Measurements from ENCODE around the gene VWCE. TPM values are rescaled to one million over a fixed set of nuclear protein-coding genes. Genes with fewer than 3 reads are reported as not detected.
A peak's percentile ranks its signal among the peaks of the same experiment; 100 is the strongest.
"Not testable (repeated sequence)": the region's sequence is repeated elsewhere in the genome, so short reads cannot be mapped to it uniquely, and the experiment has no call there.

The VWCE gene
- total RNA-seq, 1 experiment from 2014 or later: 17.7 TPM

- H3K9me3 ChIP-seq; BruUV-seq (replicated peaks); H3K4me1 Mint-ChIP-seq (ENCODE audit: low read depth, unreplicated experiment); intact Hi-C loops (cut with micrococcal nuclease; ENCODE audit: unreplicated experiment); H3K4me1 ChIP-seq; H3K4me3 Mint-ChIP-seq (ENCODE audit: unreplicated experiment); DNase-seq; H3K27ac Mint-ChIP-seq (ENCODE audit: unreplicated experiment); H3K4me3 ChIP-seq (ENCODE audit: low read depth, low read length); H3K27me3 ChIP-seq (replicated peaks; ENCODE audit: control insufficient read depth, insufficient read depth, low read length); H3K27me3 Mint-ChIP-seq (ENCODE audit: insufficient read depth, unreplicated experiment); POLR2A ChIA-PET; H3K36me3 Mint-ChIP-seq (ENCODE audit: insufficient read depth, unreplicated experiment); H3K9me3 Mint-ChIP-seq (ENCODE audit: unreplicated experiment); H3K36me3 ChIP-seq (ENCODE audit: control insufficient read depth, insufficient read depth, low read length): not testable (repeated sequence)
- CTCF ChIA-PET: interaction anchor here (0.6 kb wide), 1 partner anchor 258 kb away, joined by 3 read pairs; the partner anchor contains the start of gene LRRC10B
Observed at GRCh38 chr11:61250796-61251765, 44.0 kb downstream of the VWCE start.

GRCh38 chr11:61249201-61249600, 45.9 kb downstream of the VWCE start:
- H3K4me1 ChIP-seq; H3K27me3 Mint-ChIP-seq (ENCODE audit: insufficient read depth, unreplicated experiment); H3K27ac Mint-ChIP-seq (ENCODE audit: unreplicated experiment); H3K4me1 Mint-ChIP-seq (ENCODE audit: low read depth, unreplicated experiment); intact Hi-C loops (cut with micrococcal nuclease; ENCODE audit: unreplicated experiment); H3K4me3 ChIP-seq (ENCODE audit: low read depth, low read length); H3K36me3 Mint-ChIP-seq (ENCODE audit: insufficient read depth, unreplicated experiment); H3K4me3 Mint-ChIP-seq (ENCODE audit: unreplicated experiment); BruUV-seq (replicated peaks); CTCF ChIA-PET; H3K9me3 ChIP-seq; DNase-seq; H3K27me3 ChIP-seq (replicated peaks; ENCODE audit: control insufficient read depth, insufficient read depth, low read length); H3K9me3 Mint-ChIP-seq (ENCODE audit: unreplicated experiment); H3K36me3 ChIP-seq (ENCODE audit: control insufficient read depth, insufficient read depth, low read length): not testable (repeated sequence)
- POLR2A ChIA-PET: interaction anchor here (0.6 kb wide), 1 partner anchor 107 kb away, joined by 4 read pairs; no protein-coding TSS in a partner anchor

- H3K36me3 ChIP-seq (ENCODE audit: control insufficient read depth, insufficient read depth, low read length); H3K27ac Mint-ChIP-seq (ENCODE audit: unreplicated experiment); H3K4me3 ChIP-seq (ENCODE audit: low read depth, low read length); H3K9me3 Mint-ChIP-seq (ENCODE audit: unreplicated experiment); H3K4me3 Mint-ChIP-seq (ENCODE audit: unreplicated experiment); H3K27me3 Mint-ChIP-seq (ENCODE audit: insufficient read depth, unreplicated experiment); CTCF ChIA-PET; H3K4me1 Mint-ChIP-seq (ENCODE audit: low read depth, unreplicated experiment); DNase-seq; H3K36me3 Mint-ChIP-seq (ENCODE audit: insufficient read depth, unreplicated experiment); H3K27me3 ChIP-seq (replicated peaks; ENCODE audit: control insufficient read depth, insufficient read depth, low read length); H3K9me3 ChIP-seq; POLR2A ChIA-PET; intact Hi-C loops (cut with micrococcal nuclease; ENCODE audit: unreplicated experiment); BruUV-seq (replicated peaks); H3K4me1 ChIP-seq: not testable (repeated sequence)
Observed at GRCh38 chr11:61248071-61248470, 47.0 kb downstream of the VWCE start.

- H3K9me3 Mint-ChIP-seq (ENCODE audit: unreplicated experiment); H3K36me3 Mint-ChIP-seq (ENCODE audit: insufficient read depth, unreplicated experiment); H3K4me3 ChIP-seq (ENCODE audit: low read depth, low read length); H3K4me1 ChIP-seq; CTCF ChIA-PET; H3K9me3 ChIP-seq; POLR2A ChIA-PET; DNase-seq; H3K27me3 ChIP-seq (replicated peaks; ENCODE audit: control insufficient read depth, insufficient read depth, low read length); H3K4me1 Mint-ChIP-seq (ENCODE audit: low read depth, unreplicated experiment); intact Hi-C loops (cut with micrococcal nuclease; ENCODE audit: unreplicated experiment); H3K4me3 Mint-ChIP-seq (ENCODE audit: unreplicated experiment); H3K27me3 Mint-ChIP-seq (ENCODE audit: insufficient read depth, unreplicated experiment); BruUV-seq (replicated peaks); H3K36me3 ChIP-seq (ENCODE audit: control insufficient read depth, insufficient read depth, low read length); H3K27ac Mint-ChIP-seq (ENCODE audit: unreplicated experiment): not testable (repeated sequence)
Observed at GRCh38 chr11:61245284-61245964, 49.7 kb downstream of the VWCE start.

GRCh38 chr11:61241526-61241925, 53.6 kb downstream of the VWCE start:
- DNase-seq; H3K27me3 Mint-ChIP-seq (ENCODE audit: insufficient read depth, unreplicated experiment); H3K36me3 ChIP-seq (ENCODE audit: control insufficient read depth, insufficient read depth, low read length); H3K9me3 ChIP-seq; BruUV-seq (replicated peaks); H3K4me1 Mint-ChIP-seq (ENCODE audit: low read depth, unreplicated experiment); H3K4me3 Mint-ChIP-seq (ENCODE audit: unreplicated experiment); POLR2A ChIA-PET; H3K4me1 ChIP-seq; CTCF ChIA-PET; H3K9me3 Mint-ChIP-seq (ENCODE audit: unreplicated experiment); H3K4me3 ChIP-seq (ENCODE audit: low read depth, low read length); H3K27me3 ChIP-seq (replicated peaks; ENCODE audit: control insufficient read depth, insufficient read depth, low read length); H3K27ac Mint-ChIP-seq (ENCODE audit: unreplicated experiment); intact Hi-C loops (cut with micrococcal nuclease; ENCODE audit: unreplicated experiment); H3K36me3 Mint-ChIP-seq (ENCODE audit: insufficient read depth, unreplicated experiment): not testable (repeated sequence)

- H3K4me3 Mint-ChIP-seq (ENCODE audit: unreplicated experiment); H3K27me3 Mint-ChIP-seq (ENCODE audit: insufficient read depth, unreplicated experiment); H3K4me1 ChIP-seq; CTCF ChIA-PET; POLR2A ChIA-PET; H3K27me3 ChIP-seq (replicated peaks; ENCODE audit: control insufficient read depth, insufficient read depth, low read length); H3K9me3 Mint-ChIP-seq (ENCODE audit: unreplicated experiment); intact Hi-C loops (cut with micrococcal nuclease; ENCODE audit: unreplicated experiment); H3K36me3 Mint-ChIP-seq (ENCODE audit: insufficient read depth, unreplicated experiment); H3K27ac Mint-ChIP-seq (ENCODE audit: unreplicated experiment); H3K9me3 ChIP-seq; H3K4me3 ChIP-seq (ENCODE audit: low read depth, low read length); H3K36me3 ChIP-seq (ENCODE audit: control insufficient read depth, insufficient read depth, low read length); H3K4me1 Mint-ChIP-seq (ENCODE audit: low read depth, unreplicated experiment); DNase-seq; BruUV-seq (replicated peaks): not testable (repeated sequence)
Observed at GRCh38 chr11:61240875-61241274, 54.2 kb downstream of the VWCE start, which contains the start of gene PGA5. Gene PGA5, plus strand, starts transcription at chr11:61241175. Its CDS starts 52 bp downstream, at chr11:61241227.

- H3K36me3 ChIP-seq (ENCODE audit: control insufficient read depth, insufficient read depth, low read length); H3K4me3 ChIP-seq (ENCODE audit: low read depth, low read length); CTCF ChIA-PET; BruUV-seq (replicated peaks); POLR2A ChIA-PET; H3K27me3 ChIP-seq (replicated peaks; ENCODE audit: control insufficient read depth, insufficient read depth, low read length); H3K9me3 ChIP-seq; H3K27ac Mint-ChIP-seq (ENCODE audit: unreplicated experiment); H3K27me3 Mint-ChIP-seq (ENCODE audit: insufficient read depth, unreplicated experiment); H3K4me3 Mint-ChIP-seq (ENCODE audit: unreplicated experiment); intact Hi-C loops (cut with micrococcal nuclease; ENCODE audit: unreplicated experiment); H3K9me3 Mint-ChIP-seq (ENCODE audit: unreplicated experiment); H3K4me1 Mint-ChIP-seq (ENCODE audit: low read depth, unreplicated experiment); H3K36me3 Mint-ChIP-seq (ENCODE audit: insufficient read depth, unreplicated experiment); H3K4me1 ChIP-seq: not testable (repeated sequence)
- peak in 1 of 2 experiments; percentile 8 for DNase-seq
Observed at GRCh38 chr11:61240288-61240687, 54.8 kb downstream of the VWCE start.

Measured in Caco-2 (cell line).